Type B pancreatic cell (in vitro differentiated cells): Measurements from ENCODE around the gene CHST13. TPM values are rescaled to one million over a fixed set of nuclear protein-coding genes. Genes with fewer than 3 reads are reported as not detected.

Experiments
- DNase-seq: peaks from one replicate; pipeline ENCODE4 v3.0.0; 2021; ENCODE audit warnings: mixed read lengths; ENCODE audit not compliant: unreplicated experiment; ENCODE audit errors: extremely low spot score
- H3K27ac Mint-ChIP-seq: 2 replicates; pipeline ENCODE4 v1.8.0; 2021; ENCODE audit warnings: mild to moderate bottlenecking, mixed read lengths
- H3K27me3 Mint-ChIP-seq: 2 replicates; pipeline ENCODE4 v1.8.0; 2021; ENCODE audit warnings: mixed read lengths
- H3K36me3 Mint-ChIP-seq: 2 replicates; pipeline ENCODE4 v1.8.0; 2021; ENCODE audit warnings: mixed read lengths
- H3K4me1 Mint-ChIP-seq: one replicate; pipeline ENCODE4 v1.8.0; 2021; ENCODE audit warnings: mixed read lengths; ENCODE audit not compliant: unreplicated experiment
- H3K4me3 Mint-ChIP-seq: 2 replicates; pipeline ENCODE4 v1.8.0; 2021; ENCODE audit warnings: mild to moderate bottlenecking, mixed read lengths
- H3K9me3 Mint-ChIP-seq: 2 replicates; pipeline ENCODE4 v1.8.0; 2021; ENCODE audit warnings: mixed read lengths
- CTCF ChIP-seq: fragments of 200-600 bp; sonication (generic); conservative IDR thresholded peaks from 2 replicates; pipeline ENCODE4 v1.5.0; 2021; ENCODE audit warnings: antibody characterized with exemption, mild to moderate bottlenecking
- total RNA-seq: library from RNA; stranded (reverse); gene quantifications from 2 replicates; pipeline ENCODE4 v1.2.1, GENCODE V29; 2021; ENCODE audit warnings: low replicate concordance

CHST13 gene
- total RNA-seq, 1 donor from 2014 or later: 0.31 TPM

DNA sequence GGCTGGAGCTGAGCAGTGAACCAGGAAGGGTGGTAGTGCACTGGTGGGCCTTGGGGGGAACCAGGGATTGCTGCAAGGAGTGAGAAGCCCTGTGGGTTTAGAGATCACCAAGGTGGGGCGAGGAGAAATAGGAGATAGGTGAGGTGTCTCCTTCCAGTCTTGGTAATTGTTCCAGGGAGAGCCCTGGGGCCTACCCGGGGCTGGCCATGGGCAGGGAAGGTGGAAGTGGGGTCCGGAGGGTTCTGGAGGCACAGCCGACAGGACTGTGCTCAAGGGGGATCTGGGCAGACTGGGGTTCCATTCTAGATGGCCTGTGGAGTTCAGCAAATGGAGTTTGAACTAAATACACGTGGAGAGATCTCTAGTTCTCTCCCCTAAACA, 4.5 kb downstream of the CHST13 start:
- Mint-ChIP-seq H3K27me3 (peaks cover 46% of the 10 kb centered on the region), H3K4me1 (peaks cover 10% of the 10 kb centered on the region), H3K9me3 (no peaks in the 10 kb centered on the region), H3K27ac (peak overlapping the region; percentile 11), H3K36me3 (no peaks in the 10 kb centered on the region), H3K4me3 (no peak overlapping the region)
- TF ChIP-seq CTCF: no peak
- no peak for DNase-seq

- no peaks in the 10 kb centered on the region for H3K36me3 Mint-ChIP-seq
- no peak overlapping the region for H3K27ac Mint-ChIP-seq
- DNase-seq: no peak
- peaks cover 10% of the 10 kb centered on the region for H3K4me1 Mint-ChIP-seq
- TF ChIP-seq CTCF: no peak
- peaks cover 49% of the 10 kb centered on the region for H3K27me3 Mint-ChIP-seq
- no peak overlapping the region for H3K4me3 Mint-ChIP-seq
- H3K9me3 Mint-ChIP-seq: no peaks in the 10 kb centered on the region
Observed at GRCh38 chr3:126528800-126529541, 5.0 kb downstream of the CHST13 start.

- Mint-ChIP-seq H3K27ac (no peak overlapping the region), H3K4me1 (peaks cover 10% of the 10 kb centered on the region), H3K4me3 (no peak overlapping the region), H3K27me3 (peaks cover 52% of the 10 kb centered on the region), H3K36me3 (no peaks in the 10 kb centered on the region), H3K9me3 (no peaks in the 10 kb centered on the region)
- no peak for TF ChIP-seq CTCF
- no peak for DNase-seq
Observed at GRCh38 chr3:126529585-126530170, 5.7 kb downstream of the CHST13 start.

DNA sequence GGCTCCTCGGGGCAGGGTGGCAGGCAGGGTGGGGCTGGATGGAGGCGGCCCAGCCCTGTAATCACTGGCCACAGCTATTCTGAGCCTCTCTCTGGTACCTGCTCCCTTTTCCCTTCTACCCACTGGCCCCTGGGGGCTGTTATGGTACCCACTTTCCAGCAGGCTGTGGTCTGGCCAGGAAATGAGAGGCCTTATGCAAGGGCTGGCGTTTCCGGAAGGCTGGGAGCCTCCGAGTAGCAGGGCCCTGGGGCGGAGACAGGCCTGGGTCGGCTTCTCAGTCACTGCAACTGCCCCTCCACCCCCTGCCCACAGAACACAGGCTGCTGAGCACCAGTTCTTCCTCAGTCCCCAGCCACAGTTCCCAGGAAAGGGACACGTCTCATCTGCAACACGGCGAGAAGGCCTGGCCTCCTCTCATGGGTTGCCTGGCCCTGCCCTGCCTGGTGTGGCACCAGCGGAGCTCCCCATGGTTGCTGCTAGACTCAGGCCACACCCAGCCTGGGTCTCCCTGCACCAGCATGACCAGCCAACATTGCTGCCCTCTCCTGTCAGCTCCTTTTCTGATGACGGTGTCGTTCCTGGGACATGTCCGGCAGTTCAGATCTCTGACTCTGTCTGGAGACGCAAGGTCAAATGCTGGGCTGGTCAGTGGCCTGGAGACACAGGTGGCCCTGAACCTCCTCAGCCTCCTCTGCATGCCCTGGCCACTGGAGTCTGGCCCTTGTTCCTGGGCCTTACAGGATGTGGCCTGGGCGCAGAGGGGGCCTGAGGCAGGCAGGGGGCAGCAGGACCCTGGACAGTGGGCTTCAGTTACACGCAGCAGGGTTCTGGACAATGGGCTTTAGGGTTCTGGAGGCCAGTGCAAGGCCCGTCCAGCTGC, 6.5 kb downstream of the CHST13 start:
- Mint-ChIP-seq H3K27me3 (peaks cover 52% of the 10 kb centered on the region), H3K9me3 (no peaks in the 10 kb centered on the region), H3K36me3 (no peaks in the 10 kb centered on the region), H3K4me1 (peaks cover 10% of the 10 kb centered on the region), H3K4me3 (no peak overlapping the region), H3K27ac (no peak overlapping the region)
- no peak for TF ChIP-seq CTCF
- no peak for DNase-seq

GRCh38 chr3:126531051-126531330, 7.0 kb downstream of the CHST13 start:
- no peak for TF ChIP-seq CTCF
- no peak overlapping the region for H3K27ac Mint-ChIP-seq
- peaks cover 50% of the 10 kb centered on the region for H3K27me3 Mint-ChIP-seq
- no peaks in the 10 kb centered on the region for H3K36me3 Mint-ChIP-seq
- no peak for DNase-seq
- H3K4me3 Mint-ChIP-seq: no peak overlapping the region
- H3K9me3 Mint-ChIP-seq: no peaks in the 10 kb centered on the region
- H3K4me1 Mint-ChIP-seq: peaks cover 10% of the 10 kb centered on the region
